HEK293 (cell line): ENCODE results near the gene CCBE1.

Experiments
- CTCF ChIA-PET: fragments of 350-600 bp; formaldehyde crosslinking; extraction: SDS; loops from one replicate; lab custom pipeline; 2021; ENCODE audit warnings: antibody characterized with exemption; lab: Yijun Ruan, JAX
- POLR2A ChIA-PET: fragments of 300-600 bp; formaldehyde crosslinking; extraction: SDS; loops from one replicate; lab custom pipeline; 2020; ENCODE audit warnings: antibody characterized with exemption, inconsistent platforms; lab: Yijun Ruan, JAX
- H3K27ac ChIP-seq: fragments of 200-500 bp; sonication (Bioruptor generic); 2 replicates; pipeline ENCODE4 v1.5.1; 2014; ENCODE audit warnings: low read depth, low read length, control low read depth, inconsistent platforms; ENCODE audit errors: extremely low read depth
- H3K36me3 ChIP-seq, 2 experiments: fragments of 200-500 bp in 1 of 2; sonication (Bioruptor generic) in 1 of 2; 1 replicate in 1 of 2; 2 replicates in 1 of 2; pipeline ENCODE4 v1.5.1; 2014 to 2017; ENCODE audit warnings: inconsistent platforms in 2 of 2, low read length in 2 of 2; ENCODE audit not compliant: control insufficient read depth in 2 of 2, insufficient read depth in 1 of 2
- H3K4me1 ChIP-seq: fragments of 200-500 bp; sonication (Bioruptor generic); 2 replicates; pipeline ENCODE4 v1.5.1; 2014; ENCODE audit warnings: mild to moderate bottlenecking, low read length, inconsistent platforms; ENCODE audit not compliant: control insufficient read depth, insufficient read depth
- H3K4me3 ChIP-seq: 2 replicates; pipeline ENCODE4 v1.5.1; 2011; ENCODE audit warnings: low read depth, mild to moderate bottlenecking, control low read depth, low read length, moderate library complexity
- H3K9me3 ChIP-seq: fragments of 200-500 bp; sonication (Bioruptor generic); 2 replicates; pipeline ENCODE4 v1.5.1; 2014; ENCODE audit warnings: low read depth, low read length, inconsistent platforms; ENCODE audit not compliant: control insufficient read depth, insufficient read depth
- GLIS1 ChIP-seq: fragments of 450-650 bp; formaldehyde crosslinking; IDR thresholded peaks from 2 replicates; pipeline ENCODE4 v1.5.1; 2016; ENCODE audit warnings: missing biosample characterization, missing genetic modification characterization
- HOXA7 ChIP-seq: sonication (generic); formaldehyde crosslinking; IDR thresholded peaks from 2 replicates; pipeline ENCODE4 v1.8.1; 2022; ENCODE audit warnings: missing genetic modification reagents, borderline replicate concordance
- KLF1 ChIP-seq: fragments of 450-650 bp; formaldehyde crosslinking; IDR thresholded peaks from 2 replicates; pipeline ENCODE4 v1.5.1; 2016; ENCODE audit warnings: missing biosample characterization, missing genetic modification characterization
- KLF16 ChIP-seq: fragments of 450-650 bp; formaldehyde crosslinking; IDR thresholded peaks from 2 replicates; pipeline ENCODE4 v1.5.1; 2017; ENCODE audit warnings: missing biosample characterization, missing genetic modification characterization
- KLF8 ChIP-seq: fragments of 450-650 bp; formaldehyde crosslinking; IDR thresholded peaks from 2 replicates; pipeline ENCODE4 v1.5.1; 2016; ENCODE audit warnings: missing biosample characterization, missing genetic modification characterization
- PRDM1 ChIP-seq: fragments of 450-650 bp; formaldehyde crosslinking; IDR thresholded peaks from 2 replicates; pipeline ENCODE4; 2016; ENCODE audit warnings: missing biosample characterization, missing genetic modification characterization
- REPIN1 ChIP-seq: fragments of 450-650 bp; formaldehyde crosslinking; IDR thresholded peaks from 2 replicates; pipeline ENCODE4 v1.5.1; 2017; ENCODE audit warnings: missing biosample characterization, missing genetic modification characterization, low read depth
- SP7 ChIP-seq: fragments of 450-650 bp; formaldehyde crosslinking; IDR thresholded peaks from 2 replicates; pipeline ENCODE4 v1.5.1; 2016; ENCODE audit warnings: missing biosample characterization, missing genetic modification characterization
- TRIM28 ChIP-seq: IDR thresholded peaks from 2 replicates; pipeline ENCODE4 v1.6.1; 2011; ENCODE audit warnings: low read length, control low read depth, borderline replicate concordance
- ZBTB10 ChIP-seq: fragments of 450-650 bp; formaldehyde crosslinking; IDR thresholded peaks from 2 replicates; pipeline ENCODE4 v1.5.1; 2016; ENCODE audit warnings: missing biosample characterization, missing genetic modification characterization
- ZBTB6 ChIP-seq: fragments of 450-650 bp; formaldehyde crosslinking; IDR thresholded peaks from 2 replicates; pipeline ENCODE4 v1.5.1; 2017; ENCODE audit warnings: missing biosample characterization, missing genetic modification characterization
- ZNF132 ChIP-seq: fragments of 450-650 bp; formaldehyde crosslinking; IDR thresholded peaks from 2 replicates; pipeline ENCODE4 v1.5.1; 2017; ENCODE audit warnings: missing biosample characterization, missing genetic modification characterization, borderline replicate concordance
- ZNF157 ChIP-seq: fragments of 450-650 bp; formaldehyde crosslinking; IDR thresholded peaks from 2 replicates; pipeline ENCODE4 v1.5.1; 2016; ENCODE audit warnings: missing biosample characterization, missing genetic modification characterization
- ZNF214 ChIP-seq: fragments of 450-650 bp; formaldehyde crosslinking; IDR thresholded peaks from 2 replicates; pipeline ENCODE4 v1.5.1; 2017; ENCODE audit warnings: missing biosample characterization, mild to moderate bottlenecking, missing genetic modification characterization, borderline replicate concordance
- ZNF23 ChIP-seq: fragments of 450-650 bp; formaldehyde crosslinking; IDR thresholded peaks from 2 replicates; pipeline ENCODE4 v1.5.1; 2016; ENCODE audit warnings: missing biosample characterization, missing genetic modification characterization, borderline replicate concordance
- ZNF280C ChIP-seq: fragments of 450-650 bp; formaldehyde crosslinking; IDR thresholded peaks from 2 replicates; pipeline ENCODE4 v1.5.1; 2016; ENCODE audit warnings: missing biosample characterization, missing genetic modification characterization
- ZNF341 ChIP-seq: fragments of 450-650 bp; formaldehyde crosslinking; IDR thresholded peaks from 2 replicates; pipeline ENCODE4; 2016; ENCODE audit warnings: low read depth, missing biosample characterization, missing genetic modification characterization
- ZNF350 ChIP-seq: fragments of 450-650 bp; formaldehyde crosslinking; IDR thresholded peaks from 2 replicates; pipeline ENCODE4 v1.5.0; 2017; ENCODE audit warnings: missing biosample characterization, mild to moderate bottlenecking, missing genetic modification characterization
- ZNF416 ChIP-seq: fragments of 450-650 bp; formaldehyde crosslinking; IDR thresholded peaks from 2 replicates; pipeline ENCODE4 v1.5.1; 2016; ENCODE audit warnings: missing biosample characterization, missing genetic modification characterization
- ZNF473 ChIP-seq: fragments of 450-650 bp; formaldehyde crosslinking; IDR thresholded peaks from 2 replicates; pipeline ENCODE4 v1.5.1; 2017; ENCODE audit warnings: missing biosample characterization, missing genetic modification characterization
- ZNF530 ChIP-seq: fragments of 450-650 bp; formaldehyde crosslinking; IDR thresholded peaks from 2 replicates; pipeline ENCODE4 v1.5.1; 2016; ENCODE audit warnings: low read depth, missing biosample characterization, missing genetic modification characterization
- ZNF629 ChIP-seq: fragments of 450-650 bp; formaldehyde crosslinking; IDR thresholded peaks from 2 replicates; pipeline ENCODE4 v1.5.1; 2017; ENCODE audit warnings: missing biosample characterization, missing genetic modification characterization
- ZNF843 ChIP-seq: fragments of 450-650 bp; formaldehyde crosslinking; IDR thresholded peaks from 2 replicates; pipeline ENCODE4 v1.5.1; 2016; ENCODE audit warnings: missing biosample characterization, missing genetic modification characterization
- TF ChIP-seq, protein P1 (sequence below): fragments of 450-650 bp; formaldehyde crosslinking; IDR thresholded peaks from 2 replicates; pipeline ENCODE4 v1.5.1; 2016; ENCODE audit warnings: missing biosample characterization, missing genetic modification characterization, borderline replicate concordance

CCBE1 gene

DNA sequence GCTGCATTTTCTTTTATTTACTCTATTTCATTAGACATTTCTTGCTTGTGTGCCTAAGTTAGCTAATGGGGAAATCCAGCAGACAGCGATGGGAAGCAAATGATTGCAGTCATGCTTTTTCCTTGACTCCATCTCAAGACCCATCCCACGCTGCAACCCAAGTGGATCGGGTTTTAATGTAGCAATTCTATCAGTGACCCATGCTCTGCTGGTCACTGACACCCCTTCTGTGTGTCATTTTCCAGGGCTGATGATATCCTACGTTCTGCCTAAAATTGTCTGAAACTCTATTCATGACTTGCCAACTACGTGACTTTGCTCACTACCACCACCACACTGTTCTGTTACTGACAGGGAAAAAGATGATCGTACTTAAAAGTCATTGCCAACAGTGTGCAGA, 129.8 kb downstream of the CCBE1 start:
- ChIA-PET POLR2A (no interaction called here), CTCF (interaction anchor here (0.7 to 0.9 kb wide), 2 partner anchors 20 to 270 kb away, joined by 3 read pairs; no protein-coding TSS in a partner anchor)
- no peak overlapping the region for H3K27ac ChIP-seq
- no peaks in the 10 kb centered on the region for H3K36me3 ChIP-seq
- no peaks in the 10 kb centered on the region; the same call in 1 of the 2 replicates for H3K4me1 ChIP-seq
- TF ChIP-seq ZNF843 (tag by site-specific recombination) (no peak), ZNF530 (tag by site-specific recombination) (no peak), SP7 (tag by site-specific recombination) (no peak), HOXA7 (CRISPR knock-in tag) (no peak), KLF1 (no peak), ZNF350 (tag by site-specific recombination) (no peak)
- TF ChIP-seq, protein P1, sequence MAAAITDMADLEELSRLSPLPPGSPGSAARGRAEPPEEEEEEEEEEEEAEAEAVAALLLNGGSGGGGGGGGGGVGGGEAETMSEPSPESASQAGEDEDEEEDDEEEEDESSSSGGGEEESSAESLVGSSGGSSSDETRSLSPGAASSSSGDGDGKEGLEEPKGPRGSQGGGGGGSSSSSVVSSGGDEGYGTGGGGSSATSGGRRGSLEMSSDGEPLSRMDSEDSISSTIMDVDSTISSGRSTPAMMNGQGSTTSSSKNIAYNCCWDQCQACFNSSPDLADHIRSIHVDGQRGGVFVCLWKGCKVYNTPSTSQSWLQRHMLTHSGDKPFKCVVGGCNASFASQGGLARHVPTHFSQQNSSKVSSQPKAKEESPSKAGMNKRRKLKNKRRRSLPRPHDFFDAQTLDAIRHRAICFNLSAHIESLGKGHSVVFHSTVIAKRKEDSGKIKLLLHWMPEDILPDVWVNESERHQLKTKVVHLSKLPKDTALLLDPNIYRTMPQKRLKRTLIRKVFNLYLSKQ (tag by site-specific recombination): no peak
- H3K4me3 ChIP-seq: no peak overlapping the region
- H3K9me3 ChIP-seq: no peaks in the 10 kb centered on the region

GRCh38 chr18:59566533-59566971, 130.7 kb downstream of the CCBE1 start:
- no peaks in the 10 kb centered on the region for H3K9me3 ChIP-seq
- CTCF ChIA-PET: interaction anchor here (0.9 kb wide), 1 partner anchor 19 kb away, joined by 3 read pairs; no protein-coding TSS in a partner anchor
- no peak overlapping the region for H3K27ac ChIP-seq
- TF ChIP-seq TRIM28 (no peak), ZNF416 (tag by site-specific recombination) (no peak), KLF16 (tag by site-specific recombination) (no peak), PRDM1 (tag by site-specific recombination) (no peak), ZNF629 (tag by site-specific recombination) (no peak), ZNF341 (tag by site-specific recombination) (no peak), ZNF23 (no peak), ZNF157 (tag by site-specific recombination) (no peak), ZNF132 (tag by site-specific recombination) (no peak), KLF8 (tag by site-specific recombination) (no peak), ZNF214 (tag by site-specific recombination) (no peak), ZBTB6 (tag by site-specific recombination) (no peak)
- H3K36me3 ChIP-seq: no peaks in the 10 kb centered on the region
- H3K4me3 ChIP-seq: no peak overlapping the region
- POLR2A ChIA-PET: interaction anchor here (0.6 kb wide), 1 partner anchor 346 kb away, joined by 4 read pairs; the partner anchor contains the start of gene GRP
- no peaks in the 10 kb centered on the region; the same call in 1 of the 2 replicates for H3K4me1 ChIP-seq

- CTCF ChIA-PET: interaction anchor here (1.5 kb wide), 1 partner anchor 10 kb away, joined by 3 read pairs; no protein-coding TSS in a partner anchor
- TF ChIP-seq ZNF280C (no peak), GLIS1 (tag by site-specific recombination) (no peak), ZNF473 (tag by site-specific recombination) (no peak), ZBTB10 (tag by site-specific recombination) (no peak), REPIN1 (tag by site-specific recombination) (no peak)
Observed at GRCh38 chr18:59565957-59566356, 131.3 kb downstream of the CCBE1 start.

More at GRCh38 chr18:59565957-59566356, 131.3 kb downstream of the CCBE1 start:
- no peaks in the 10 kb centered on the region for H3K36me3 ChIP-seq
- H3K4me1 ChIP-seq: no peaks in the 10 kb centered on the region; the same call in 1 of the 2 replicates
- H3K9me3 ChIP-seq: no peaks in the 10 kb centered on the region
- POLR2A ChIA-PET: no interaction called here
- H3K27ac ChIP-seq: no peak overlapping the region
- H3K4me3 ChIP-seq: no peak overlapping the region
